Fibroblast of skin of scalp (primary cell): ENCODE data around the gene FOXP1.

ENCODE experiments used
- DNase-seq: peaks from one replicate; pipeline ENCODE4 v3.0.0-alpha.2; 2013

The FOXP1 gene

GRCh38 chr3:71255498-71255897, 328.0 kb downstream of the FOXP1 start:
- DNase-seq = no peak

DNA sequence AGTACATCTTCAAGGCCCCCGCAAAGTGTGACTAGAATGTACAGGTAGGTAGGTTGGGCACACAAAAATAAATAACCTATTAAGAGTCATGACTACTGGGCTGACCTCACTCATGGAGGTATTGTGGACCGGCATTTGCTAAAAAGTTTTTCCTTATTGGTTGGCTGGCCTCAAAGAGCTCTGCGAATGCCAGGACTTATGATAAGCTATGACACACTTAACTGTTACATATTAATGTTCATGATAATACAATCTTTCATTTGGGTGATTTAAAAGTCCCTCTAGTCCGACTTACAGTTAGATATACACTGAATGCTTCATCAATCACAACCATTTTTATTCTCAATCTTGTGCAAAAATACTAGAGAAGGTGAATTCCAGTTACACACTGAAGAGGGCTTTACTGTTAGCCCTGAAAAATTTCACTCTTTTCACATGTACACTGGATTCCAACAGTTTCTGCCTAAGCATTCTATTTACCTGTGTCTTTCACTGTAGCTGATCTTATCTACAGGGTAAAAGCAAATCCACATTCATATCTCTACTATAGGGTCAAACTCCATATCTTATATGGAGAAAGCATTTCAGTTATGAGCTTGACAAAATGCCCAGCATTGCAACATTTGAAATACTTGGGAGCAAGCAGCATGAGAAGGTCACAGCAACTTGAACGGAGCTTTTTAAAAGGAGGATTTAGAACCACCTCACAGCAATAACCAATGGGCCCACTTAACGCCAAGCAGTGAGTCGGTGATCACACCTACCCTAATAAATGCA, 329.1 kb downstream of the FOXP1 start:
- peak; percentile 65 for DNase-seq

DNA sequence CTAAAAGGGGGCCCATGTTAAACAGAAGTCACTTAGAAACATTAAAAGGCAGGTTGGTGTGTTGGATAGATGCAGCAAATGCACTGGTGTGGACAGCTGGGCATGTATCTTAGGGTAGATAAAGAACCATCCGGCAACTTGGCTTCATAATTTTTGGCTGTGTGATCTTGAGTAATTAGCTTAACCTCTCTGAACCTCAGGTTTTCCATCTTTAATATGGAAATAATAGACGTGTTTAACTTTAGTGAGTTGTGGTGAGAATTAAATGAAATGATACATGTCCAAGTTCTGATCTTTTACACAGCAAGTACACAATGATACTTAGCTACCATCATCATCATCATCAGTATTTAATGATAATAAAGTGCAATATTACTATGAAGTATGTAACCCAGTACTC, 330.4 kb downstream of the FOXP1 start:
- DNase-seq = no peak

DNA sequence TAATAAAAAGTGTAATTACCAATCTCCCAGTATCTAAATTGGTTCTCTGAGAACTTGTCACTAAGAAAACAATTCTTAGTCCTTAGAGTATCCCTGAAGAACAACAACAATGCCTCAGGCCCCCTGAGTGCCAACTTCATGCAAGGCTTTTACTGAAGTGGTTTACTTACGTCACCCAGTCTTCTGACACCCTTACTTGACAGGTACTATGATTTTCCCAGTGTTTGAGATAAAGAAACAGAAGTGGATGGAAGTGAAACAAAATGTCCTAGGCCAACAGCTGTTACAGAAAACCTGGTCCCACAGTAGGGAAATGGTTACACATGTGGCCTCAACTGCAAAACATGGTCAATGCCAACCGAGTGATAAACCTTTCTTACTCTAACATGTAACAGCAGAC, 331.1 kb downstream of the FOXP1 start:
- DNase-seq = no peak

GRCh38 chr3:71251156-71251775, 332.3 kb downstream of the FOXP1 start:
- peak; percentile 95 for DNase-seq

- peak; percentile 81 for DNase-seq
Measured at GRCh38 chr3:71250026-71250425, 333.5 kb downstream of the FOXP1 start.

DNA sequence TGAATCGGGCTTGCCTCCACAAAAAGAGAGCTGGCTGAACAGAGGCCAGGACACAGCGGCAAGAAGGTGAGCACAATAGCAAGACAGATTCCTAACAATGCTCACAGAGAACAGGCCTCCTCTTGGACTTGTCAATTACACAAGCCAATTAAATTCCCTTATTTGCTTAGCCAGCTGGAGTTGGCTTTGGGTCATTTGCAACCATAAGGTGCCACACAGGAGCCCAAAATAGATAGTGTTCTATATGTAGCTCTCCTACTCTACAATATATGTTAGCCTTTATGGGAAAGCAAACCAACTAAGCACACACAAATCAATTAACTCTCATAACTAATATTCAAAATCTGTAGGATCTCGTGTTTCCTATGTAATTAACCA, 335.6 kb downstream of the FOXP1 start:
- DNase-seq = no peak

DNA sequence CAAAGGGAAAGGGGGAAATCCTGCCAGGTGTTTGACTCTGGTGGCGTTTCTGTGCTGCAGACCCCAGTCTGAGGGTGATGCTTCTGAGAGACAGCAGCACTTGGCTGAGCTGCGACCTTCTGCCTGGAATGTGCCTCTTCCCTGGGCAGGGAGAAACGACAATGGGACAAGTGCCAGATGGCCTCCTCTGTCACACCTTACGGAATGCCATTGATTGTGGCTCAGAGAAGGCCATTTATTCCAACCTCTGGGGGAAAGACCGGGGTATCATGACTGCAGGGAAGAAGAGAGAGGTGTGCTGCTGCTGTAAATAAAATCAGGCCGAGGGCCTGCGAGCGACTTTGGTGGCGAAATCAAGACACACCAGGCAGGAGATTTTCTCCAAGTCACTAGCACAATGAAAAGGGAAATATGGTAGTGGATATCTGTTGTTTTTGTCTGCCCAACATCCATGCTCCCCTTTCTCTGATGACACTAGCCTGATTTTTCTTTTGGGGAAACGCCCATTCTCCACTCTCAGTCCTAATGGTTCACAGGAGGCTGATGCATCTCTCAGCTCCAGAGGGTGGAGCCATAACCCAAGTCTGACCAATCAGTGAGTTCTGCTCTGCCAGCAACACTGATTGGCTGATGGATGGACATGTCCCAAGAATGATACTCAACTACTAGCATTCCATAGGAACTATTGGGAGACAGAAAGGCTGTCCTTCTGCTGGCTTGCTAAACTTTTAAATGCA, 336.1 kb downstream of the FOXP1 start:
- DNase-seq = peak; percentile 86

DNA sequence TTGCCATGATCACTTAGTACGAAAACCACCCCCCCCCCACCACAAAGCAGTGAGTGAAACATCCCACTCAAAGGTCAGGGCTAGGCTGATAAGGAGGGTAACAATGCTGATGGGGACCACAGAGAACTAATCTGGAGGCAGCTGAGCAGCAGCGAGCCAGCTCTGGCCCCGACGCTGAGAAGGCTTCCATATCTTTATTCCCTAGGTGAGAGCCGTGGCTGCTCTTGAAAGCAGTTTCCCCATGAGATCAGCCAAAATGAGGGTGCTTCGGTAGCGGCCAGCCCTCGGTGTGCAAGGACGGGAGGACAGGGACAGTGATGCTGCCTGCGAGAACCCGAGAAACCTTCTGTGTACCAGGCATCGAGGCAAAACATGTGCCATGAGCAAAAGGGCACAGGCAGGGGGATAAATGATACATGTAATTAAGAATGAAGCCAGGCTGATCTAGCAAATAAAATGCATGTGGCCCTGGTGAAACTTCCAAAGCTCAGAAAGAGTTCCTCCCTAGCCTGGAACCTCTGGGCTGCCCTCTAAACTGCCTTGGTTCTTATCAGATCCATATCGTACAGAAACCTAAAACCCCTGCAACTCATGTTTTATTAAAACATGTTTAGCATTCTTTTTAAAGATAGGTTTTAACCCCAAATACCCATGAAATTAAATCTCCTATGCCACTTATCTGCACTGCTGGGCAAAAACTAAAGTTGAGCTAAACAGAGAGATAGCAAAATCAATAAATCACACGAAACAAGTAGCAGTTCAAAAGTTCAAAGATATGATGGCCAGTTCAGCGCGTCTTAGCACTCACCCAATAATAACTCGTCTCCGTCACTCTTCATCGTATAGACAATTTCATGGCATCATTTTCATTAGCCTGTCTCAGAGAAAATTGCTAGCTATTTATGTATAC, 337.3 kb downstream of the FOXP1 start:
- no peak for DNase-seq

DNA sequence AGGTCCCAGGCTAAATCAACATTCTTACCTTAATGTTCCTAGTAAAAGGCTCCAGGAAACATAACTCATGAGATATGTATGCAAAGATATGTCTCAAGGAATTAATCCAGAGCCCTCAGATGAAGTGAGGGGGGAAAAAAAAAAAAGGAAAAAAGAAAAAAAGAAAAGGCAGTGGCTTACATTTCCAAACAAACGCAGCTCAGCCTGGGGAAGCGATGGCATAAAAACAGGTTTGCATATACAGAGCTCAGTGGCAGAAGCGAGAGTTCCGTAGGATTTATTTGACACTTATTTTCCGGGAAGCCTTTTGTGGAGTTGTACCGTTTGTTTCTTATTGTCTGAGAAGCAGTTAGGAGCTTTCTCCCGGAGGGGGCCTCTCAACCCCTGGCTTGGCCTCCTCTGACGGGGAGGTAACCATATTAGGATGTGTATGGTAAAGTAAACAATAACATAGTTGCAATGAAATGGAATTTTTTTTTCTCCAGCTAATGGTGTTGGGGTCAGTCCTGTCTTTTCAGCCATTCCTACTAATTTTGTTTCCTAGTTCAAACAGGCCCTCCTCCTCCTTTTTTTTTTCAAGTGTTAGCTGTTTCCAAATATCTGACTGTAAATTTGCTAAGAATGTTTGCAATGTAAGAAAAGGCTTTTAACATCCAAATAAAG, 338.6 kb downstream of the FOXP1 start:
- peak; percentile 91 for DNase-seq

DNA sequence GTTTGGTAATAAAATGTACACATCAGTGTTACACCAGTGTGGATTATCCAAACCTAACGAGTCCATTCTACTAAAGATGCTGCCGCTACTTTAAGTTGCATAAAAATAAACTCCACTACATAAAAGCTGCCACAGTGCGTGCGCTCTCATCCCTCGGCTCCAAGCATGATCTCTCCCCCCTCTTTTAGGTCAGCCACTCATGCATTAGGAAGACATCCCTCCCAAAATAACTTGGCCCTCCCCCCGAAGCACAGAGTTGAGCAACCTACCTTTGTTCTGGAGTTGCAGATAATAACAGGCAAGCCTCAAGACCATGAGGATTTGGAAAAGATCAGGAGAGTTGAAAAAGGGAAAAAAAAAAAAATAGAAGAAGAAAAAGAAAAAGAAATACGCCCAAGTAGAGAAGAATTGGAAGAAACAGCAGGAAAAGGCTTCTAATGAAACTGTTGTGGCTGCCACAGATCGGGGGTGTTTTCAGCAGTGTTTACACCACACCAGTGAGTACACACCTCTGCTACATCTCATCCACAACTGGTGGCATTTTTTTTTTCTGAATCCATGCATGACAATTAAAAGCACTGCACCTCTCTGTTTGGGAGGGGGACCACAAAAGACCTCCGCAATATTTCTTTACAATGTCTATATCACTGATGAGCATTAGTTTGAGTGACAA, 339.2 kb downstream of the FOXP1 start:
- no peak for DNase-seq

DNA sequence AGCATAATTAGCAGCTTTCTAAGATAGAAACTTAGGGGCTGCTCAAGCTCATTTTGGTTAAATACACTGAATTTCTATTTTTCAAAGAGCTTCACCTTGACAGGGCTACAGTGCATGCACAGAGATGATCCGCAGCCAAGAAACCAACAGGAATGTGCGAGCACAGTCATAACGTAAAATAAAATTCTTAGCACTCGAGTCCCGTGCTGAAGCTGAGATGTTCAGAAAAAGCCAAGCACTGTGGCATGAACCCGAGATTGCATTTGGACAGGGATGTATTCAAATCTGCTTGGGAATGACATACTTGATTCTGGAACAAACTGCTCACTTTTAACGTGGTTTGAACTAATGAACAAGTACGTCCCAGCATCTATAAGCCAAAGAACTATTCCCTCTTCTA, 340.3 kb downstream of the FOXP1 start:
- DNase-seq = no peak

DNA sequence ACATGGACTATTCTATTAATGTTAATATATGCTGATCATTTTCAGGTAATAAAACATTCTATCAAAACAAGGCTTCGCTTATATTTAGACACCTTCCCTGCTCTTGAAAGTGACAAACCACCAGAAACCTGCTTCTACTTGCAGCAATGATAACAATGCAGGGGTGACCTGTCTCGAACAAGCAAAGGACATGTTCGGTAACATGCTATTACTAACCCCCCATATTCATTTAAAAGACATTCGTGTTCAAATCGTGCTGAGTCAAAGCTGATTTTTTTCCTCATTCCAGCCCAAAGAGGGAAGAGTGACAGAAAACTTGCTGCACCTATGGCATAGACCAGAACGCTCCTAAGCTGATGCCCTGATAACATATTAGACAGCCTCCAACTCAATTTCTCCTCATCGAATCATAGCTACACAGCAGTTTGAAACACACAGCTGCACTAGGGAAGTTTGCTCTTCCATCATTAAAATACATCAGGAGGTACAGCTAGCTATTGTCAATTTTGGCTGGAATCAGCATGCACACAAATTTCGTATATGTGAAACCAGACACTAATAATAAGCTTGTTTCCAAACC, 341.5 kb downstream of the FOXP1 start:
- DNase-seq = no peak

- no peak for DNase-seq
Measured at GRCh38 chr3:71241246-71241901, 342.2 kb downstream of the FOXP1 start.

DNA sequence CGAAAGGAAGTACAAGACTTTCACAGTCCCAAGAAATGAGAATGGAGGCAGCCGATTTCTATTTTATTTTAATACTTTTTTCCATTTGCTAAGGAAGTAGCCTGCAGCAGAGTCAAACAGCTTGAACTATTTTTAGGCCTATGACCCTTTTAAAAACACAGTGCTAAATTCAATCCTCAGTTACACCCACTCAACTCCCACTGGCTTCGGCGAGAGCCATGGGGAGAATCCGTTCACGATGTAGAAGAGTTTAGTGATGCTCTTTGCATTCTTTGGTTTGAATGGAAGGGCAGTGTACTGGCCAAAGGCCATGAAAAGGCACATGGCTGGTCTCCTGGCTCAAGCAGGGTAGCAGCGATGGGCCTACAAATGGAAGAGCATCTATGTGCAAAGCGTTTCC, 343.5 kb downstream of the FOXP1 start:
- no peak for DNase-seq

- no peak for DNase-seq
Measured at GRCh38 chr3:71238355-71238757, 345.2 kb downstream of the FOXP1 start.

- DNase-seq = no peak
Measured at GRCh38 chr3:71237672-71238071, 345.9 kb downstream of the FOXP1 start.

- no peak for DNase-seq
Measured at GRCh38 chr3:71235846-71236245, 347.7 kb downstream of the FOXP1 start.

DNA sequence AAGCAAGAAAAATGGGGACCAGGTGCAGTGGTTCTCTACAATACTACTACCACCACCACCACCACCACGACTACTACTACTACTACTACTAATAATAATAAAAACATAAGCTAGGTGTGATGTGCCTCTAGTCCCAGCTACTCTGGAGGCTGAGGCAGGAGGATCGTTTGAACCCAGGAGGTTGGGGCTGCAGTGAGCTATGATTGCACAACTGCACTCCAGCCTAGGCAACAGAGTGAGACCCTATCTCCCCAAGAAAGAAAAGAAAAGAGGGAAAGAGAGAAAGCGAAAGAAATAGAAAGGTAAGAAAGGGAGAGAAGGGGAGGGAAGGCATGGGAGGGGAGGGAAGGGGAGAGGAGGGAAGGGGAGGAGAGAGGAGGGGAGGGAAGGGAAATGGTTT, 350.6 kb downstream of the FOXP1 start:
- no peak for DNase-seq

DNA sequence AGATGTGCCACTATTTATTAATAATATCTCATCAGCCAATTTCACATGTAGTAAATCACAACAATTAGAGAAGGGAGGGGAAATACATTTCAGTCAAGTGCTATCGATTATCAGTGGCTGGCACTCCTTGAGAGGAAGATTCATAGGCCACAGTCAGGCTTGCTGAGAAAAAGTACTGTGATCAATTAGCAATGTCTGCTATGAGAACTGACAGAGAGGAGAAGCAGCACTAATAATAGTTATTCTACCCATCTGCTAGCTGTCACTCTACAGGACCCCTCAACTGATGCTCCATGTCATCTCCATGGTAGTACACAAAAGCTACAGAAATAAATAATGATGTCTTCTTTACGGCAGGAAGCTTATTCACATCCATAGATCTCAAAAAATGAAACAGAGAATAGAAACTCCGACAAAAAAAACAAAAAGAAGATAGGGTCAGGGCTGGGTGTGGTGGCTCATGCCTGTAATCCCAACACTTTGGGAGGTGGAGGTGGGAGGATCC, 351.3 kb downstream of the FOXP1 start:
- DNase-seq = no peak
